Activated CD4-positive, CD25-positive, alpha-beta regulatory T cell treated with anti-CD3 and anti-CD28 coated beads, Interleukin-2, amount 50 U/mL, for 72 hours (primary cell): Measurements from ENCODE around the gene ZBTB47.

ENCODE experiments used
- DNase-seq: peaks from one replicate; pipeline ENCODE4 v3.0.0; 2021

ZBTB47 gene

DNA sequence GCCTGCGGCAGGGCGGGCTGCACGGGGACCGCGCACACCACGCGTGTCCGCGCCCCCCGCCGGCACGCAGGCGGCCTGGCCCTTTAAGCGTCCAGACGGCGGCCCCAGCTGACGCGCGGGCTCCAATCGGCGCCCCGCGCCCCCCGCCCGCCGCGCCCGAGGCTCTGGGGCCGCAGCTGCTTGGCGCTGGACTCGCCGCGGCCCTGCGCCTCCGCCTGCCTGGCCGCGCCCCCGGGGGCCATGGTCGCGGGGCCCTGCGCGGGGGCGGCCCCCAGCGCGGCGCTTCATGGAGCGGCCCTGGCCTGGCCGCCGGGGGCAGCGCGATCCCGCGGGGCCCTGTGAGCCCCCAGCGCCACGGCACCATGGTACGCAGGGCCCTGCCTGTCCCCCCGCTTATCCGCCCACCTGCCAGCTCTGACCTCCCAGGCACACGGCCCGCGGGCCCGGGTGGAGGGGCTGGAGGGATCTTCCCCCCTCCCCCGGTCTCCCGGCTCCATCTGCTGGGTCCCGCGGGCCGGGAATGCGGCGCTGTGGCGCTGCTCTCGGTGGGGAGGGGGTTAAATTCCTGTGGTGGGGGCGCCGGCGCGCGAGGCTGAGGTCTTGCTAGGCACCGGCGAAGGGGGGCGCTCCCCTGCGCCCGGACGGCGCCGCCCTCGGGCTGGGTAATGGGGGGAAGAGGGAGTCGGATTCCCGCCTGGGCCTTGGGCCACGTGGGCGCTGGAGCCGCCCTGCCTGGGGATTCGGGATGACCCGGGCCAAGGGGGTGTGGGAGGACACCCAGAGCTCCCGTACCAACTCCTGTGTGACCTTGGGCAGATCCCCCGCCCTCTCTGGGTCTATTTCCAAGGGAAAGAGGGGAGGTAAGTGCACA is 1.1 kb downstream of the ZBTB47 start:
- DNase-seq = no peak

DNA sequence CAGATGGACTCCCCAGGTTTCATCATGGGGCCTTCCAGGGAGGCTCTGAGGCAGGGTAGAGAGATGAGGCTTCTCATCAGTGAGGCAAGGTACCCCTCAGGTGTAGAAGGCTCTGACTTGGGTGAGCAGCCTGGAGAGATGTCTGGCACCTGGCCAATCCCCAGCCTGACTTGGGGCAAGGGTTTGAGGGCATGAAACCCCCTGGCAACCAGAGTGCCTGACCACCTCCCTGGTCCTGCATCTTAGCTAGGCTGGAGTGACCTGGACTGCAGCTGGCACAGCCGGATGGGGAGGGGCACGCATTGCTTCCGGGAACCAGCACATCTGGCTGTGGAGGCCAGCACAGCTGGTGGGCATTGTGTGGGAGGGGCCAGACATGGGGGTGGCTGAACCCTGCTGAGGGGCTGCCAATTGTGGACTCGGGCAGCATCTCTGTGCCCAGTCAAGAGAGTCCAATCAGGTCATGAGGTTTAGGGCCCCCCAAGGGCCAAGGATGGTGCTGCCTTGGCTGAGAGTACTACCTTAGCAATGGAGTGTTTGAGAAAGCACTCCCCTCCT is 1.9 kb downstream of the ZBTB47 start:
- DNase-seq = no peak

DNA sequence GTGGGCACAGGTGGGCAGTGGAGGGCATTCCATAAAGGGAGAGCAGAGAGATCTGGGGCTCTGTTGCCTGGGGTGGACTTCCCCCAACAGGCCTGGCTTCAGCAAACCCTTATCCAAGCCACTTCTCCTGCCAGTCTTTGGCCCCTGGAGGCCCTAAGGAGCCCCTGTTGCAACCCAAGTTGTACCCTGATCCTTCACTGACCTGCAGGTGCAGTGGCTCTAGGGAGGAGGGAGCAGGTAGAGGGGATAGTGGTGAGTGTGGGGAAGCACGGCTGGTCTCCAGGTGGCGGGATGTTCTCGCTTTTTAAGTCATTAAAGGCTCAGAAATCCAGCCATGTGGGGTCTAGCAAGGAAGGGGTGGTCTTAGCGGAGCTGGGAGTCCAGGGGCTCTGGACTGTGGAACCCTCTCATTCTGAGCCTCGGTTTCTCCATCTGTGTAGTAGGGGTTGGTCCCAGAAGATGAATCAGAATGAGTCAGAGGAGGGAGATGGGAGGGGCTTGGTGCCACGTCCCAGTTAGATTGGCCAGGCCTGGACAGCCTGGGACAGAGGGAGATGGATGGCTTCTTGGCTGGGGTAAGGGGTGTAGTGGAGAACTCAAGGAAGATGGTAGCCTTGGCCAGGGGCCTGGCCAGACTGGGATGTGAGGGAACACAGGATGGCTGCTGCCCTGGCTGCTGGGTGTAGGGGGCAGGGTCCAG is 2.6 kb downstream of the ZBTB47 start:
- DNase-seq = no peak

DNA sequence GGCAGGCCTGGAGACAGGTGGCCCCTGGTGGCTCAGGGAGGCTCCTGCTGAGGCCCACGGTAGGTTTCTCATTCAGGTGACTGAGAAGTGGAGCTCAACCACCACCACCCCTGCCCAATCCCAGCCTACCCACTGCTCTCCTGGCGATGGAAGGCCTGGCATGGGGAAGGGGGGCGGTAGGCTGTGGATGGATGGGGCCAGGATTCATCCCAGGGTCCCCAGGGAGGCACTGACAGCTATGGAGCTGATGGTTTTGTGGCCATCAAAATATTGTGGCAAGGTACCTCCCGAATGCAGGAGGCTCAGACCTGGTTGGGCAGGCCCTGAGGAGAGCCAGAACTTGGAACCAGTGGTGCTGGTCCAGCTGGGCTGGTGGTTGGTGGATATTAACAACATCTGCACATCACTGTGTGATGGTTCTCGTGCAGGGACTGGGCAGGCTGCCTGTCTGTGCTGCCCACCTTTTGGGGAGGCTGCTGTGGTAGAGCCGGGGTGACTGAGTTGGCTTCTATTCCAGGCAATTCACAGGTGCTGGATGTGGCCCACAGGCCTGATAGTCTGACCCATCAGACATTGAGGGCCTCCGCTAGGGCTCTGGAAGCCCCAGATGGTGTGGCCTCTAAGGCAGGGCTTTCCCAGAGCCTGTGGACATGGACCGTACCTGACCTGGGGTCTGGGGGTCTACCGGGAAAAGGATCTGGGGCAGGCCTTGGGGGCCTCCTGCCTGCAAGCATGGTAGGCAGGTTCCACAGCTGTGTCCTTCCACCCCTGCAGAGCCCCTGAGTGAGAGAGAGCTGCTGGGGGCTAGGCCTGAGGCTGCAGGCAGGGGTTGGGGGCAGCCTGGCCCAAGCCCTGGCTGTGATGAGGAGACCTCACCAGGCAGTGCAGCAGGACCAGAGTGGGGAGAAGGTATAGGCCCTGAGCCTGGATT is 3.4 kb downstream of the ZBTB47 start:
- no peak for DNase-seq

DNA sequence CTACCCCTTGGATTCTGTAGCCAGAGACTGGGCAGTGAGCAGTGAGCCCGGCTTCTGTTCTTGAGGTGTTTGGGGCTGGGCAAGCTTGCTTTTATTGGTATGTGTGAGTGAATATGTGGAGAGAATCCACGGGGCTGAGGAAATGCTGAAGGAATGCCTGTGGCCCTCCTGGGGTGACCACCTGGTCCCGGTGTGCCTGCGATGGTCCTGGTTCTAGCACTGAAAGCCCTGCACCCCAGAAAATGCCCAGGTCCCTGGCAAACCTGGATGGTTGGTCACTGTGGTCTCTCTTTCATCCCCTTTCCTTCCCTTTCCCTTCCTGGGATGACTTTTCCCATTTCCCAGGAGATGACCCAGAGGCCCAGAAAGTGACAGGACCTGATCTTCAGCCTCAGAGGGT is 4.2 kb downstream of the ZBTB47 start:
- DNase-seq = no peak

DNA sequence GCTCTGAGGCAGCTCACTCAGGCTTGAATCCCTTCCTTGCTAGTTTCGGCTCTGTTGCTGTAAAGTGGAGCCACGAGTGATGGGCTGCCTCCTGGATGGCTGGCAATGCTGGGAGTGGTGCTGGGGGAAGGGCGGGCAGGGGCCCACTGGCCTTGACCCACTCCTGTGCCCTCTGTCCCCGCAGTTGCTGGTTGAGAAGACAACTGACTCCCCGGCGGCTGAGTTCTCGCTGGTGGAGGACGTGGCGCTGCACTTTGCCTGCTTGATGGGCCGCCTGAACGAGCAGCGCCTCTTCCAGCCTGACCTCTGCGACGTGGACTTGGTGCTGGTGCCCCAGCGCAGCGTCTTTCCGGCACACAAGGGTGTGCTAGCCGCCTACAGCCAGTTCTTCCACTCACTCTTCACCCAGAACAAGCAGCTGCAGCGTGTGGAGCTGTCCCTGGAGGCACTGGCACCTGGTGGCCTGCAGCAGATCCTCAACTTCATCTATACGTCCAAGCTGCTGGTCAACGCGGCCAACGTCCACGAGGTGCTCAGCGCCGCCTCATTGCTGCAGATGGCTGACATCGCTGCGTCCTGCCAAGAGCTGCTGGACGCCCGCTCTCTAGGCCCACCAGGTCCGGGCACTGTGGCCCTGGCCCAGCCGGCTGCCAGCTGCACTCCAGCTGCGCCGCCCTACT is 4.7 kb downstream of the ZBTB47 start:
- DNase-seq = no peak

DNA sequence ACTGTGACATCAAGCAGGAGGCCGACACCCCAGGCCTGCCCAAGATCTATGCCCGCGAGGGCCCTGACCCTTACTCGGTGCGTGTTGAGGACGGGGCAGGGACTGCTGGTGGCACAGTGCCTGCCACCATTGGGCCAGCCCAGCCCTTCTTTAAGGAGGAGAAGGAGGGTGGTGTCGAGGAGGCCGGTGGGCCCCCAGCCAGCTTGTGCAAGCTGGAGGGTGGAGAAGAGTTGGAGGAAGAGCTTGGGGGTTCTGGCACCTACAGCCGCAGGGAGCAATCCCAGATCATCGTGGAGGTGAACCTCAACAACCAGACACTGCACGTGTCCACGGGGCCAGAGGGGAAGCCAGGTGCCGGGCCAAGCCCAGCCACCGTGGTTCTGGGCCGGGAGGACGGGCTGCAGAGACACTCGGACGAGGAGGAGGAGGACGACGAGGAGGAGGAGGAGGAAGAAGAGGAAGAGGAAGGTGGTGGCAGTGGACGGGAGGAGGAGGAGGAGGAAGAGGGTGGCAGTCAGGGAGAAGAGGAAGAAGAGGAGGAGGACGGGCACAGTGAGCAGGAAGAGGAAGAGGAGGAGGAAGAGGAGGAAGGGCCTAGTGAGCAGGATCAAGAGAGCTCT is 5.4 kb downstream of the ZBTB47 start:
- DNase-seq = no peak

DNA sequence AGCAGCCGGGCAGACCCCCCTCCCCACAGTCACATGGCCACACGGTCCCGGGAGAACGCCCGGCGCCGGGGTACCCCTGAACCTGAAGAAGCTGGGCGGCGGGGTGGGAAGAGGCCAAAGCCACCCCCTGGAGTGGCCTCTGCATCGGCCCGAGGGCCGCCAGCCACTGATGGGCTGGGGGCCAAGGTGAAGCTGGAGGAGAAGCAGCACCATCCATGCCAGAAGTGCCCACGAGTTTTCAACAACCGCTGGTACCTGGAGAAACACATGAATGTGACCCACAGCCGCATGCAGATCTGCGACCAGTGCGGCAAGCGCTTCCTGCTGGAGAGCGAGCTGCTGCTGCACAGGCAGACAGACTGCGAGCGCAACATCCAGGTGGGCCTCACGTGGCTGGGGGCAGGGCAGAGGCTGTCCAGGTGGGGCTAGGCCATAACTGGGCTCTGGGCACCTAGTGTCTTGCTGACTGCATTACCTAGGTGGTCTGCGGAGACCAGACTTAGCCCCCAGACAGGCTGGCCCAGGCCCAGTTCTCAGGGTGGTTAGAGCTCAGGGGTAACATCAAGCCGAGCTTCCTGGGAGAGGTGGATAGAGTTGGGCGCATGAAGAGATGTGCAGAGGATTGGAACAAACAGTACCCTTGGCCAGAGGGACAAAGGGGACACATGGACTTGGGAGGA is 6.1 kb downstream of the ZBTB47 start:
- DNase-seq = no peak

DNA sequence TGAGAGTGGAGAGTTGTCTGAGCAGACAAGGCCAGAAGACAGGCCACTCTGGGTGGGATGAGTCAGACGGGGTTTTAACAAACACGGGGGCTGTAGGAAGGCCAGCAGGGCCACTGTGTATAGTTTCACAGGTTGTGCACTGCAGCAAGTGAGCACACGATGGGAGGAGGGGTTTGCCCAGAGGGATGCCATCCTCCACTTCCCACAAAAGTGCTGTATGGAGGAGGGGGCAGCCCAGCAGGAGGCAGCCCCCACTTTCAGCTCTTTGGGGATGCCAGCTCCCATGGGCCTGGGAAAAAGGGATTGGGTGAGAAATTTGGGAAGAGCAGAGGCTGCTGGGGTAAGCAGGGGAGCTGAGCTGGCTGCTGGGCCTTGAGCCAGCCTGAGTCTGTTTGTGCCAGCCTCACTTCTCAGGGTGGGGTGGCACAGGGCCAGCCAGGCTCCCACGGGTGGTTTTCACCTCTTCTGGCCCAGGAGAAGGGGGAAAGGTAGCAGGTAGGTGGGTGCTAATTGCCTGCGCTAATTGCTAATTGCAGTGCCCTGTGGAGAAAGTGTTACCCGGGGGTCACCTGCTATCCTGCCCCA is 6.7 kb downstream of the ZBTB47 start:
- DNase-seq = no peak

DNA sequence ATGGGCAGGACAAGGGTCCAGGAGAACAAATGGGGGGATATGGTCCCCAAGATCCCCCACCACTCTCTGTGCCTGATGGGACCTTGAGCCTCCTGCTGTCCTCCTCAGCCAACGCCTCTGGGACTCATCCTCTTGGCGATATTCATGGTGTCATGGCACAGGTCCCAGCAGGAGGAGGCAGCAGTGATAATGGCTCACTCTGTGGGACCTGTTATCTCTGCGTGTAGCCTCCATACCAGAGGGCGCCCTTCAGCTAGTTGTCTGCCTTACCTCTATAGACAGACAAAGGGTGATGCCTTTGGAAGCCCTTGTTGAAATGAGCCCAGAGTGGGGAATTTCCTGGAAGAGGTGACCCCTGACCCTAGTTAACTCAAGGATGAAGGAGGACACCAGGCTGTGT is 7.4 kb downstream of the ZBTB47 start:
- no peak for DNase-seq

DNA sequence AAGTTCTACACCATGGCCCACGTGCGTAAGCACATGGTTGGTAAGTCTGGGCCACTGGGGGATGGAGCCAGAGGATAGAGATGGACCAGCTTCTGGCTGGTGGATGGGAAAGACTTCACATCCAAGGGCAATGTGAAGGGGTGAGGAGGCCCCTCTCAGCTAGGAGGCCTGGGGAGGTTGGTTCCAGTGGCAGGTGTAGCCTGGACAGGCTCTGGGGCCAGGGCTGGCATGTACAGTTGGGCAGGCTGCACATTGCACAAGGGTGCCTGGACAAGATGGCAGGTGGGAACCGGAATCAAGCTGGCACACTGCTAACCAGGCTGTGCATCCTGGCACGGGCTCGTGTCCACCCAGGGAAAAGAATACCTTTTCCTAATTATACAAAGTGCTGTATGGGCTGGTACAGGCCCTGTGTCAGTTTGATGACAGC is 8.1 kb downstream of the ZBTB47 start:
- DNase-seq = no peak

DNA sequence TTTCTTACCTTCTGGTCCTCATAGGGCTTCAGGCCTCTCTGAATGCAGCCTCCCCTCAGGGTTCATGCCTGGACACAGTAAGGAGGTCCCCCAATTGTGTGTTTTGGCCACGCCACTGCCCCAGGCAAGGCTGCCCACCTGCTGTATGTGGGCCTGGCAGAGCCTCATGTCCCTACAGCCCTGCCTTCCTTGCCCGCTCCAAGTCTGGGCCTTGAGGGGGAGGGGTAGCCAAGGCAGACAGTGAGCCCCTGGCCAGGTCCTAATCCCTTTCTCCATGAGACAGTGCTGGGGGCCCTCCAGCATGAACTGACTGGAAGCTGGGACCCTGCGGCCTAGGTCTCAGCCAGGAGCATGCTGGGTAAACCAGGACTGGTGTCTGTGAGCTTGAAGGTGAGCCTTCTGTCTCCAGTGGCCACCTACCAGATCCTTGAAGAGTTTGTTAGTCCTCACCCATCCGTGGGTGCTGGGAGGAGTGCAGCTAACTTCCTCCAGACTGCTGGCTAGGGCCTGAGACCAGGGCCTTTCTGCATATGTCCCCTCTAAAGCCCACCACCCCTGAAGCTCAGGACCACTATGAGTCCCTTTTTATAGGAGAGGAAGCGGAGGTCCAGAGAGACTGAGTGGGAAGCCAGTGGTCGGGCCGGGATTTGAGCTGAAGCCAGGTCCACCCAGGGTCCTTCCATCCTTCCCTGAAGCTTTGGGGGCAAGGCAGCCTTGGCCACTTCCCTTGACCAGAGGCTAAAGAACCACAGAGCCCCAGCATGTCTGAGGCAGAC is 8.7 kb downstream of the ZBTB47 start:
- no peak for DNase-seq

DNA sequence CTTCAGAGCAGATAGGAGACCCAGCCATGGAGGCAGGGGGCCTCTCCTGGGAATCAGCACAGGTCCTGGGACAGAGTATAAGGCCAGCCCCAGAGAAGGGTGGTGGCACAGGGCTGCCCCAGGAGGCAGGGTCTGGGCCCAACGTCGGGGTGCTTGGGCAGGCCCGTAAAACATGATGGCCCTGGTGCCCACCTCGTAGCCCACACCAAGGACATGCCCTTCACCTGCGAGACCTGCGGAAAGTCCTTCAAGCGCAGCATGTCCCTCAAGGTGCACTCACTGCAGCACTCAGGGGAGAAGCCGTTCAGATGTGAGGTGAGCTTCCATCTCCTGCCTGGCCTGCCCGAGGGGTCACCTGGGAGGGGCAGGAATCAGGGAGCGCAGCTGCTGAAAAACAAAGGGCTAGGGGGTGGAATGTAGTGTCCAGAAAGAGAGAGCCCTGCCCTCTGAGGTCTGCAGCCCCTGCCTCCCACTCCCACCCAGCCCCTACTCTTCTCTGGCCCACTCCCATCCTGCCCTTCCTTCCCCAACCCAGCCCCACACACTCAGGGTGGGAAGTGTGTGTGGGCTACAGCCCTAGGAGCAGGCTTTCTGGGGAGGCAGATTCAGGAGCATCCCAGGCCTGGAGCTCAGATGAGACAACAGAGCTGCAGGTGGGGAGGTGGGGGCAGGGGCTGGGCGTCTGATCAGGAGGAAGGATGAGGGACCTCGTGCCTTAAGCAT is 9.5 kb downstream of the ZBTB47 start:
- no peak for DNase-seq

DNA sequence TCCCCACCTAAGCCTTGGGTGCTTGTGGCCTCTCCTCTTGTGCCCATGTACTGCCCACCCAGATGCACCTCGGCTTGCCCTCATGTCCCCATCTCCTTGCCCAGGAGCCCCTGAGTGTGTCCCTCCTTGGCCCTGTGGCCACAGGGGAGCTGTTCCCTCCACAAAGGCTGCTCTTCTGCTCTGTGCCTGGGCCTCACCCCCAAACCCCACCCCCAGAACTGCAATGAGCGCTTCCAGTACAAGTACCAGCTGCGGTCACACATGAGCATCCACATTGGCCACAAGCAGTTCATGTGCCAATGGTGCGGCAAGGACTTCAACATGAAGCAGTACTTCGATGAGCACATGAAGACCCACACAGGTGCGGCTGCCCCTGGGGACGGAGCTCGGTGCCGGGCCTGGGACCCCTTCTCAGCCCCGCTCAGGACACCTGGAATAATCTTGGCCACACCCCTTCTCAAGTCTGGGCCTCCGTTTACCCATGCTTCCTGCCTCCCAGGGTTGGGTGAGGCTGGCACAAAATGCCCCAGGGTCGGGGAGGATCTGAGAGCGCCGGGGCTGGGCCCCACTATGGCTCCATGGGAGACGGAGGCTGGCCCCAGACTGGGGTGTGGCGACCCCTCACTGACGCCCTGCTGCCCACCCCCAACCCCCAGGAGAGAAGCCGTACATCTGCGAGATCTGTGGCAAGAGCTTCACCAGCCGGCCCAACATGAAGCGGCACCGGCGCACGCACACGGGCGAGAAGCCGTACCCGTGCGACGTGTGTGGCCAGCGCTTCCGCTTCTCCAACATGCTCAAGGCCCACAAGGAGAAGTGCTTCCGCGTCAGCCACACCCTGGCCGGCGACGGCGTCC is 10.3 kb downstream of the ZBTB47 start:
- no peak for DNase-seq

DNA sequence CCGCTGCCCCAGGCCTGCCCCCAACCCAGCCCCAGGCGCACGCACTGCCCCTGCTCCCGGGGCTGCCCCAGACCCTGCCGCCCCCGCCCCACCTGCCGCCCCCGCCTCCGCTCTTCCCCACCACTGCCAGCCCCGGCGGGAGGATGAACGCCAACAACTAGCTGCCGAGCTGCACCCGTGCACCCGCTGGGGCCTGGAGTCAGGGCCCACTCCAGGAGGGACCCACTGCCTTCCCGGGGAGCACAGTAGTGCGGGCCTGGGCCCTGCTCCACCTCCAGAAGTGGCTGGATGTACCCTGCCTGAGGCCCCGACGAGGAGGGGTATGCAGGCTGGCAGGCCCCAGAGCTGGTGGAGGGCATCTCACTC is 10.9 kb downstream of the ZBTB47 start:
- no peak for DNase-seq

DNA sequence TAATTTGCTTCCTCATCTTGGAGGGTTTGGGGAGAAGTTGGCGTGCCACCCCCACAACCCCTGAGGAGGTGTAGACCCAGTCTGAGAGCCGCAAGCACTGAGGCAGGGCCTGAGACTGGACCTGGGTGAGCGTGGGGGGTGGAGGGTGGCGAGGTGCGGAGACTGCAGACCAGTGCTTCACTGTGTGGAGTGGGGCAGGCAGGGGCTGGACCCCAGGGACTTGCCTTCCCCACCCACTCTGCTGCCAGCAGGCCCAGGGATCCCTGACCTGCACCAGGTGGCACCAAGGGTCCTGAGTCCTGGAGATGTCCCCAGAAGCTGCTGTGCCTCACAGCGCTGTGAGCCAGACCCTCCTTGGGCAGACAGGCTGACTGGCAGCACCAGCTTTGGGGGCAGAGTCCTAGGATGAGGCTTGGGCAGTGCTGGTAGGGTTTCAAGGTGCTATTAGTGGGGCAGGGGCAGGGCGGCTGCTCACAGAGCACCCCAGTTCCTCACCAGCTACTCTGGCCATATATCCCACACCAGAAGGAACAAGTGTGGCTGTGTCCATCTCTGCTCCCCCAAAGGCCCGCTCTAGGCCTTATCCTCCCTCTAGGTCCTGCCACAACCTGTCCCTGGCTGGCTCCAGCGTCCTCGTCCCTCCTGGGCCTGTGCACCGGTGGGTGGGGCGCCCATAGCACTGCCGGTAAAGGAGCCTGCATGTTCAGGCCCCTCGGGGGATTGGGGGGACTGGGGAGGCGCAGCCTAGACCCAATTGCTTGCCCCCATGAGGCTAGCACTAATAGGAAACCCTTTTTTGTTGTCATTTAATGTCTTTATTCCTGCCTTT is 11.8 kb downstream of the ZBTB47 start:
- DNase-seq = no peak

DNA sequence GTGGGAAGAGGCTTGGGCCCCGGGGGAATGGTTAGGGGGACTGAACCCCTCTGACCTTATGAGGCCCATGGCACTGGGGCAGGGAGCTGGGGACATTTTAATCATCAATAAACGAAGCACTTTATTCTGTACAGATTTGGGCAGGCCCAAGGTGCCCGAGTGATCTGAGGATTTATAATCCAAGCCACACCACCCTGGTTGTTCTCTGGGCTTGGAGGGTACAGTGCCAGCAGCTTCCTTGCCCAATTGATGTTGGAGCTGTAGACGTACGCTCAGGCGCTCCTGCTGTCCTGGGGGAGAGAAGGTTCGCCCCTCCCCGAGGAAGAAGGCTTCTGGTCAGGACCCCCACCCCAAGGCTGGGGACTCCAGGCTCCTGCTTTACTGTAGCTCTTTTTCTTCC is 12.5 kb downstream of the ZBTB47 start:
- no peak for DNase-seq
